Thyroid gland (tissue), 4 donors: ENCODE data around the gene CCM2. TPM values are rescaled to one million over a fixed set of nuclear protein-coding genes. Genes with fewer than 3 reads are reported as not detected.

Experiments
- DNase-seq, 2 donors: peaks; one replicate each; pipeline ENCODE4 v3.0.0-alpha.2; 2019
- H3K27ac ChIP-seq, 3 donors: fragments of 200-600 bp; sonication (generic); 1 replicate in 2 of 3; 2 replicates in 1 of 3; pipeline ENCODE4 v1.5.1; 2016 to 2019; ENCODE audit warnings: mild to moderate bottlenecking in 1 of 3, moderate library complexity in 1 of 3
- H3K27me3 ChIP-seq: fragments of 200-600 bp; sonication (generic); one replicate; pipeline ENCODE4 v1.5.1; 2019
- H3K36me3 ChIP-seq, 2 donors: fragments of 200-600 bp; sonication (generic); one replicate each; pipeline ENCODE4 v1.5.1; 2016 to 2019
- H3K4me1 ChIP-seq, 2 donors: fragments of 200-600 bp; sonication (generic); one replicate each; pipeline ENCODE4 v1.5.1; 2017 to 2019
- H3K4me3 ChIP-seq, 3 donors: fragments of 200-600 bp; sonication (generic); replicated peaks in 1 of 3; 1 replicate in 2 of 3; 2 replicates in 1 of 3; pipeline ENCODE4 v1.5.1; 2016; ENCODE audit warnings: mild to moderate bottlenecking in 1 of 3
- H3K9me3 ChIP-seq: fragments of 200-600 bp; sonication (generic); one replicate; pipeline ENCODE4 v1.5.1; 2017
- CTCF ChIP-seq, 6 experiments: fragments of 200-600 bp in 3 of 6; fragments of 450-650 bp in 3 of 6; sonication (generic) in 3 of 6; IDR thresholded peaks; one replicate each; pipeline ENCODE4 v1.5.1; 2016 to 2019; ENCODE audit warnings: antibody characterized with exemption in 6 of 6, mild to moderate bottlenecking in 2 of 6, inconsistent platforms in 1 of 6, moderate library complexity in 1 of 6
- POLR2A ChIP-seq, 2 donors: fragments of 450-650 bp; IDR thresholded peaks; one replicate each; pipeline ENCODE4 v1.6.1; 2017; ENCODE audit warnings: antibody characterized with exemption in 2 of 2, mild to moderate bottlenecking in 2 of 2, moderate library complexity in 1 of 2
- whole genome bisulfite sequencing, 2 donors: methylation state at CpG; one replicate each; pipeline ENCODE4 v1.1.5; 2017; 5-methylcytosine and 5-hydroxymethylcytosine counted together
- intact Hi-C: fragments of 100-400 bp; cut with DNase I; formaldehyde crosslinking; loops from one replicate; pipeline ENCODE4 v1.15.1; 2023
- total RNA-seq, 4 donors: library from RNA; depleted of rRNA; stranded (reverse); fragments of >200 nt; gene quantifications; one replicate each; pipeline ENCODE4 v1.2.3, GENCODE V29; 2016

The CCM2 gene
- total RNA-seq, 4 donors from 2014 or later: 19.4 to 29.2 (median 24.3) TPM

GRCh38 chr7:44969049-44969700 lies 30.8 kb upstream of the CCM2 start:
- Histone ChIP-seq H3K27ac (no peak overlapping the region), H3K4me3 (no peak overlapping the region), H3K27me3 (no peaks in the 10 kb centered on the region), H3K36me3 (no peaks in the 10 kb centered on the region), H3K4me1 (peaks cover 6 to 26% of the 10 kb centered on the region in 2 donors), H3K9me3 (no peaks in the 10 kb centered on the region)
- intact Hi-C loops: loop anchor here (5.0 kb wide), 1 partner anchor 168 kb away; no protein-coding TSS in a partner anchor
- 96 to 100% methylated on average over 7 to 11 of the region's 11 CpGs for WGBS, 2 donors
- TF ChIP-seq CTCF (IDR thresholded peaks at IDR 0.05): no peak
- no peak for TF ChIP-seq POLR2A (IDR thresholded peaks at IDR 0.05)
- DNase-seq: no peak

DNA sequence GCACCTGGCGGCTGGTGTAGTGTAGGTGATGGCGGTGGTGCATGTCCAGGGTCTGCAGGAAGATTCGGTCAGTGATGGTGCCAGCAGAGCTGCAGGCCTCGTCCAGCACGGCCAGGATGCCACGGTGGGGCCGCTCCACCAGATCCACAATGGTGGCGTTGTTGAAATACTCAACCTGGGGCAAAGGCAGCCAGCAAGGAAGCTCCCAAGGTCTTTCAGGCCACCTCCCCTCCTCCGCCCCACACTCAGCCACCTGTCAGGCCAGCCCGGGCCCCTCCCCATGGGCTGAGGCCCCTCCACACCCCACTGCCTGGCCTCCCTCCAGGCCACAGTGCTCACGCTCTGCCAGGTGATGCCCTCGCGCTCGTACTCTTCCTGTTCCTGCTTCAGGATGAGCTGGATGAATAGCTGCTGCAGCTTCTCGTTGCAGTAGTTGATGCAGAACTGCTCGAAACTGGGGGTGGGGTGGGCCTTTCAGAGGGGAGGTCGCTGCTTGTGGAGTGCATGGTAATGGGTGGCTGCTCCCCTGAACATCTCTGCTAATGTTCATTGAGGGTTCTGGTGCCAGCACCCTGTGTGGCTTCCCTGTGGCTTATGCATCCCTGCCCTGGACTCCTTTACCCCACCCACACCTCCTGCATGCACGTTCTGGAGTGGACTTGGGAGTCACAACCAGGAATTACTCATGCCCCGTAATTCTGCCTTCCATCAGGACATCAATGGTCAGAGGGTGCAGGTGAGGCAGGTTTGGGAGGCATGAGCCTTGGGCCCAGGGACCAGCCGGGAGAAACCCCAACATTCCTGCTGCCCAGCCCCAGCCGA lies 30.1 kb upstream of the CCM2 start:
- H3K27me3 ChIP-seq: no peaks in the 10 kb centered on the region
- peaks cover 6 to 33% of the 10 kb centered on the region in 2 donors for H3K4me1 ChIP-seq
- no peaks in the 10 kb centered on the region for H3K36me3 ChIP-seq
- no peak overlapping the region for H3K4me3 ChIP-seq
- no peak for DNase-seq
- H3K9me3 ChIP-seq: no peaks in the 10 kb centered on the region
- TF ChIP-seq CTCF (IDR thresholded peaks at IDR 0.05) (no peak), POLR2A (IDR thresholded peaks at IDR 0.05) (no peak)
- H3K27ac ChIP-seq: no peak overlapping the region
- intact Hi-C loops: loop anchor here (5.0 kb wide), 1 partner anchor 167 kb away; no protein-coding TSS in a partner anchor
- WGBS, 2 donors: 80 to 82% methylated on average over 19 to 20 of the region's 21 CpGs

DNA sequence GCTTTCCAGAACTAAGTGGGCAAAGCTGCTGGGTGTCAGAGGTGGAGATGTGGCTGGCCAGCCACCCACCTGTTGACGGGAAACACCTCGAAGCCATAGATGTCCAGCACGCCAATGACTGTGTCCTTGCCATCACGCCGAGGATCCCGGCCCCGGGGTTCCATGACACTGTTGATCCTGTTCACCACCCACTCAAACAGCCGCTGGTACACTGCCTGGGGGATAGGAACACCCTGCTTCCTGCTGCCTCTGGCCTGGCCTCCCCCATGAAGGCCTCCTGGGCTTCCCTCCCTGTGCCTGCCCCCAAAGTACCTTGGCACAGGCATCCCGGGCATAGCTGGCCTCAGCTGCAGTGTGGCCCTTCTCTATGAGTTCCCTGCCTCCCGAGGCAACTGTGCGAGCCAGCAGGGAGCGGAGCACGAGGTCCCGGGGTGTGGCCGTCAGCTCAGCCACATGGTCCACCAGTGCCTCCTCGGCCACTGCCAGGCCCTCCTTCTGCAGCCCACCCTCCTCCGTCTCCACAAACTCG lies 29.4 kb upstream of the CCM2 start:
- no peak overlapping the region for H3K4me3 ChIP-seq
- H3K36me3 ChIP-seq: no peaks in the 10 kb centered on the region
- no peak overlapping the region for H3K27ac ChIP-seq
- H3K4me1 ChIP-seq: peaks cover 6 to 40% of the 10 kb centered on the region in 2 donors
- no peaks in the 10 kb centered on the region for H3K9me3 ChIP-seq
- DNase-seq: no peak
- intact Hi-C loops: no loop called here
- no peaks in the 10 kb centered on the region for H3K27me3 ChIP-seq
- 91 to 92% methylated on average over 14 to 17 of the region's 18 CpGs for WGBS, 2 donors
- no peak for TF ChIP-seq POLR2A (IDR thresholded peaks at IDR 0.05)
- no peak for TF ChIP-seq CTCF (IDR thresholded peaks at IDR 0.05)

GRCh38 chr7:44971188-44971901 lies 28.7 kb upstream of the CCM2 start:
- Histone ChIP-seq H3K27ac (no peak overlapping the region), H3K36me3 (no peaks in the 10 kb centered on the region), H3K27me3 (no peaks in the 10 kb centered on the region), H3K9me3 (no peaks in the 10 kb centered on the region), H3K4me3 (no peak overlapping the region), H3K4me1 (peaks cover 10 to 48% of the 10 kb centered on the region in 2 donors)
- no peak for DNase-seq
- intact Hi-C loops: no loop called here
- TF ChIP-seq POLR2A (IDR thresholded peaks at IDR 0.05) (no peak), CTCF (IDR thresholded peaks at IDR 0.05) (no peak)
- 94 to 98% methylated on average over 8 to 9 of the region's 10 CpGs for WGBS, 2 donors
